H9 (cell line): Measurements from ENCODE around the gene HTATIP2. TPM values are rescaled to one million over a fixed set of nuclear protein-coding genes. Genes with fewer than 3 reads are reported as not detected.

ENCODE experiments used
- DNase-seq: peaks from one replicate; pipeline ENCODE4 v3.0.0-alpha.2; 2017
- H2AFZ ChIP-seq: one replicate; pipeline ENCODE4 v1.6.1; 2013; ENCODE audit warnings: mild to moderate bottlenecking, low read length, control low read depth, moderate library complexity
- H2AK5ac ChIP-seq: 2 replicates; pipeline ENCODE4 v1.6.1; 2013; ENCODE audit warnings: low read length, control low read depth, mixed read lengths; ENCODE audit not compliant: insufficient read length
- H2BK120ac ChIP-seq: one replicate; pipeline ENCODE4 v1.6.1; 2013; ENCODE audit warnings: low read depth, mild to moderate bottlenecking, low read length, control low read depth, inconsistent platforms; ENCODE audit not compliant: poor library complexity, severe bottlenecking
- H2BK12ac ChIP-seq: 2 replicates; pipeline ENCODE4 v1.6.1; 2013; ENCODE audit warnings: low read length, control low read depth, mixed read lengths, low read depth; ENCODE audit not compliant: insufficient read length
- H2BK15ac ChIP-seq: 2 replicates; pipeline ENCODE4 v1.6.1; 2013; ENCODE audit warnings: low read depth, low read length, control low read depth
- H2BK20ac ChIP-seq: one replicate; pipeline ENCODE4 v1.6.1; 2013; ENCODE audit warnings: low read depth, mild to moderate bottlenecking, low read length, control low read depth, inconsistent platforms; ENCODE audit not compliant: poor library complexity, severe bottlenecking
- H2BK5ac ChIP-seq: 2 replicates; pipeline ENCODE4 v1.6.1; 2013; ENCODE audit warnings: low read length, control low read depth, mixed read lengths; ENCODE audit not compliant: insufficient read length
- H3K14ac ChIP-seq: 2 replicates; pipeline ENCODE4 v1.6.1; 2013; ENCODE audit warnings: low read length, control low read depth; ENCODE audit not compliant: insufficient read depth
- H3K18ac ChIP-seq: 2 replicates; pipeline ENCODE4 v1.6.1; 2013; ENCODE audit warnings: low read depth, mild to moderate bottlenecking, mixed read lengths, low read length, control low read depth; ENCODE audit not compliant: insufficient read length
- H3K23ac ChIP-seq: 2 replicates; pipeline ENCODE4 v1.6.1; 2013; ENCODE audit warnings: low read length, control low read depth, mixed read lengths, low read depth; ENCODE audit not compliant: insufficient read length
- H3K23me2 ChIP-seq: 2 replicates; pipeline ENCODE4 v1.6.1; 2013; ENCODE audit warnings: low read depth, mild to moderate bottlenecking, mixed read lengths, low read length, control low read depth; ENCODE audit not compliant: insufficient read length, poor library complexity, severe bottlenecking
- H3K27ac ChIP-seq: 2 replicates; pipeline ENCODE4 v1.5.1; 2013; ENCODE audit warnings: low read length, control low read depth, mixed read lengths, low read depth; ENCODE audit not compliant: insufficient read length
- H3K27me3 ChIP-seq: 2 replicates; pipeline ENCODE4 v1.6.1; 2013; ENCODE audit warnings: low read length, control low read depth, inconsistent platforms; ENCODE audit not compliant: insufficient read depth
- H3K4ac ChIP-seq: 2 replicates; pipeline ENCODE4 v1.6.1; 2013; ENCODE audit warnings: low read depth, mild to moderate bottlenecking, control low read depth, inconsistent platforms, low read length, moderate library complexity
- H3K4me1 ChIP-seq: 2 replicates; pipeline ENCODE4 v1.6.1; 2013; ENCODE audit warnings: low read length, control low read depth, inconsistent platforms; ENCODE audit not compliant: insufficient read depth
- H3K4me2 ChIP-seq: 2 replicates; pipeline ENCODE4 v1.6.1; 2013; ENCODE audit warnings: low read length, control low read depth, mixed read lengths; ENCODE audit not compliant: insufficient read length, insufficient read depth
- H3K56ac ChIP-seq: 2 replicates; pipeline ENCODE4 v1.6.1; 2013; ENCODE audit warnings: low read depth, mild to moderate bottlenecking, mixed read lengths, low read length, control low read depth; ENCODE audit not compliant: insufficient read length
- H3K79me1 ChIP-seq: 2 replicates; pipeline ENCODE4 v1.6.1; 2013; ENCODE audit warnings: low read depth, mild to moderate bottlenecking, moderate library complexity, low read length, control low read depth, inconsistent platforms; ENCODE audit not compliant: insufficient read depth, poor library complexity, severe bottlenecking
- H3K79me2 ChIP-seq: 2 replicates; pipeline ENCODE4 v1.6.1; 2013; ENCODE audit warnings: low read length, control low read depth, inconsistent platforms; ENCODE audit not compliant: insufficient read depth
- H3K9ac ChIP-seq: 2 replicates; pipeline ENCODE4 v1.6.1; 2013; ENCODE audit warnings: low read length, control low read depth, mixed read lengths; ENCODE audit not compliant: insufficient read length; ENCODE audit errors: extremely low read depth
- H3K9me3 ChIP-seq: one replicate; pipeline ENCODE4 v1.6.1; 2013; ENCODE audit warnings: low read depth, low read length, inconsistent platforms; ENCODE audit not compliant: control insufficient read depth
- H3T11ph ChIP-seq: one replicate; pipeline ENCODE4 v1.6.1; 2013; ENCODE audit warnings: mild to moderate bottlenecking, low read length, control low read depth, inconsistent platforms
- H4K20me1 ChIP-seq: one replicate; pipeline ENCODE4 v1.6.1; 2013; ENCODE audit not compliant: control insufficient read depth, insufficient read length, insufficient read depth
- H4K5ac ChIP-seq: 2 replicates; pipeline ENCODE4 v1.6.1; 2013; ENCODE audit warnings: low read depth, mild to moderate bottlenecking, mixed read lengths, low read length, control low read depth; ENCODE audit not compliant: insufficient read length
- H4K8ac ChIP-seq: replicated peaks from 2 replicates; pipeline ENCODE4 v1.6.1; 2013; ENCODE audit warnings: low read length, control low read depth, mixed read lengths, low read depth; ENCODE audit not compliant: insufficient read length
- H4K91ac ChIP-seq: 2 replicates; pipeline ENCODE4 v1.6.1; 2013; ENCODE audit warnings: low read depth, mild to moderate bottlenecking, moderate library complexity, mixed read lengths, low read length, control low read depth; ENCODE audit not compliant: insufficient read length
- H3K27ac Mint-ChIP-seq, 3 experiments: 2 replicates in 2 of 3; 3 replicates in 1 of 3; pipeline ENCODE4 v1.8.0; 2020 to 2021; ENCODE audit warnings: mixed read lengths in 3 of 3, mild to moderate bottlenecking in 1 of 3, moderate library complexity in 1 of 3
- H3K27me3 Mint-ChIP-seq: 2 replicates; pipeline ENCODE4 v1.8.0; 2021; ENCODE audit warnings: low read depth, mild to moderate bottlenecking, moderate library complexity, mixed read lengths
- H3K36me3 Mint-ChIP-seq, 3 experiments: 2 replicates in 2 of 3; 3 replicates in 1 of 3; pipeline ENCODE4 v1.8.0; 2020 to 2021; ENCODE audit warnings: low read depth in 3 of 3, mixed read lengths in 3 of 3; ENCODE audit not compliant: insufficient read depth in 1 of 3
- H3K4me1 Mint-ChIP-seq, 2 experiments: 2 replicates each; pipeline ENCODE4 v1.8.0; 2020; ENCODE audit warnings: mixed read lengths in 2 of 2
- H3K4me3 Mint-ChIP-seq, 2 experiments: 2 replicates in 1 of 2; 3 replicates in 1 of 2; pipeline ENCODE4 v1.8.0; 2020 to 2021; ENCODE audit warnings: mild to moderate bottlenecking in 2 of 2, mixed read lengths in 2 of 2, moderate library complexity in 1 of 2
- H3K9me3 Mint-ChIP-seq, 2 experiments: 2 replicates in 1 of 2; 3 replicates in 1 of 2; pipeline ENCODE4 v1.8.0; 2020; ENCODE audit warnings: mild to moderate bottlenecking in 2 of 2, mixed read lengths in 2 of 2, moderate library complexity in 1 of 2
- total RNA-seq: library from RNA; stranded (reverse); gene quantifications from 2 replicates; pipeline ENCODE4 v1.2.1, GENCODE V29; 2021
- TF ChIP-seq, protein P1 (sequence below): fragments of 200-600 bp; sonication (generic); conservative IDR thresholded peaks from 3 replicates; pipeline ENCODE4 v1.8.0; 2021; ENCODE audit warnings: antibody characterized with exemption, mild to moderate bottlenecking

The HTATIP2 gene
- total RNA-seq, 1 experiment from 2014 or later: 32.8 TPM

DNA sequence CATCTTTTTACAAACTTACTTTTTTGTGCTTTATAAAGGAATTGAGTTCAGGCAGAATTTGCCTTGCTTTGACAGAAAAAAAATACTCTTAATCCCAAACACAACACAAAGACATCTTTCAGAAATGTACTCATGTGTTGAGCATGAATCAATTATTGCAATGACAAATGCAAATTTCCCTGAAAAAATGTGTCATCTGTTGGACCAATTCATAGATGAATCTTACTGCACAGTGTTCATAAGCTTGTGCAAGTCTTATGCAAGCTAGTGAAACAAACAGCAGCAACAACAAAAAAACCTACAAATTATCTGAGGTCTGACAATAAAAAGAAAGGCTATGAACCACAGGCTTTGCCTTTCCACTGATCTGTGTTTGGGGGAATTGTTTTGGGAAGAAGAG is 42.3 kb upstream of the HTATIP2 start:
- H3K4me3 Mint-ChIP-seq: no peak overlapping the region
- Histone ChIP-seq H3K27ac (no peak overlapping the region), H2BK15ac (no peak overlapping the region), H2BK12ac (no peak overlapping the region), H3K79me2 (no peaks in the 10 kb centered on the region), H3K56ac (no peak overlapping the region), H3K4me2 (no peak overlapping the region), H2BK120ac (no peak overlapping the region), H3K79me1 (no peaks in the 10 kb centered on the region), H3K23me2 (no peaks in the 10 kb centered on the region), H3K9me3 (no peaks in the 10 kb centered on the region), H3K4ac (no peak overlapping the region), H3K9ac (no peak overlapping the region), H4K20me1 (no peaks in the 10 kb centered on the region), H4K91ac (no peak overlapping the region), H3T11ph (no peak overlapping the region), H3K4me1 (no peaks in the 10 kb centered on the region), H2AK5ac (no peak overlapping the region), H4K5ac (no peak overlapping the region), H3K27me3 (no peaks in the 10 kb centered on the region), H3K14ac (no peak overlapping the region), H3K23ac (no peak overlapping the region), H2BK20ac (no peak overlapping the region), H3K18ac (no peak overlapping the region), H4K8ac (no peak overlapping the region), H2AFZ (no peak overlapping the region), H2BK5ac (no peak overlapping the region)
- peaks cover 2% of the 10 kb centered on the region for H3K27me3 Mint-ChIP-seq
- no peaks in the 10 kb centered on the region for H3K36me3 Mint-ChIP-seq
- no peak for DNase-seq
- TF ChIP-seq, protein P1, sequence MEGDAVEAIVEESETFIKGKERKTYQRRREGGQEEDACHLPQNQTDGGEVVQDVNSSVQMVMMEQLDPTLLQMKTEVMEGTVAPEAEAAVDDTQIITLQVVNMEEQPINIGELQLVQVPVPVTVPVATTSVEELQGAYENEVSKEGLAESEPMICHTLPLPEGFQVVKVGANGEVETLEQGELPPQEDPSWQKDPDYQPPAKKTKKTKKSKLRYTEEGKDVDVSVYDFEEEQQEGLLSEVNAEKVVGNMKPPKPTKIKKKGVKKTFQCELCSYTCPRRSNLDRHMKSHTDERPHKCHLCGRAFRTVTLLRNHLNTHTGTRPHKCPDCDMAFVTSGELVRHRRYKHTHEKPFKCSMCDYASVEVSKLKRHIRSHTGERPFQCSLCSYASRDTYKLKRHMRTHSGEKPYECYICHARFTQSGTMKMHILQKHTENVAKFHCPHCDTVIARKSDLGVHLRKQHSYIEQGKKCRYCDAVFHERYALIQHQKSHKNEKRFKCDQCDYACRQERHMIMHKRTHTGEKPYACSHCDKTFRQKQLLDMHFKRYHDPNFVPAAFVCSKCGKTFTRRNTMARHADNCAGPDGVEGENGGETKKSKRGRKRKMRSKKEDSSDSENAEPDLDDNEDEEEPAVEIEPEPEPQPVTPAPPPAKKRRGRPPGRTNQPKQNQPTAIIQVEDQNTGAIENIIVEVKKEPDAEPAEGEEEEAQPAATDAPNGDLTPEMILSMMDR: no peak
- H3K27ac Mint-ChIP-seq: no peak overlapping the region
- H3K9me3 Mint-ChIP-seq: no peaks in the 10 kb centered on the region
- peaks cover 0 to 1% of the 10 kb centered on the region in 2 experiments; a peak in 2 of 4 replicates for H3K4me1 Mint-ChIP-seq
